H1 (cell line): ENCODE data around the gene EXTL1.

Experiments
- BRCA1 ChIP-seq: IDR thresholded peaks from 2 replicates; pipeline ENCODE4 v1.6.1; 2012; ENCODE audit warnings: low read depth, low read length, improper control_type of control experiment
- CREB1 ChIP-seq: IDR thresholded peaks from 2 replicates; pipeline ENCODE4 v1.6.1; 2012; ENCODE audit warnings: inconsistent platforms
- EP300 ChIP-seq, 2 experiments: IDR thresholded peaks; 1 replicate in 1 of 2; 2 replicates in 1 of 2; pipeline ENCODE4 v1.6.1; 2011 to 2012; ENCODE audit warnings: low read depth in 2 of 2, low read length in 2 of 2, mild to moderate bottlenecking in 2 of 2, borderline replicate concordance in 1 of 2, inconsistent platforms in 1 of 2, moderate library complexity in 1 of 2
- JUND ChIP-seq: IDR thresholded peaks from 2 replicates; pipeline ENCODE4 v1.6.1; 2011; ENCODE audit warnings: mild to moderate bottlenecking, improper control_type of control experiment, low read length
- MAFK ChIP-seq: IDR thresholded peaks from 2 replicates; pipeline ENCODE4 v1.6.1; 2012; ENCODE audit warnings: low read depth, mild to moderate bottlenecking, improper control_type of control experiment, low read length
- POLR2A ChIP-seq, 2 experiments: IDR thresholded peaks; 1 replicate in 1 of 2; 2 replicates in 1 of 2; pipeline ENCODE4 v1.6.1; 2011; ENCODE audit warnings: low read depth in 2 of 2, low read length in 2 of 2, mild to moderate bottlenecking in 2 of 2; ENCODE audit errors: control extremely low read depth in 1 of 2
- POU5F1 ChIP-seq: IDR thresholded peaks from 2 replicates; pipeline ENCODE4 v1.6.1; 2011; ENCODE audit warnings: low read depth, mild to moderate bottlenecking, low read length, moderate library complexity
- RFX5 ChIP-seq: IDR thresholded peaks from 2 replicates; pipeline ENCODE4 v1.6.1; 2011; ENCODE audit warnings: low read depth, low read length, improper control_type of control experiment, borderline replicate concordance
- SUZ12 ChIP-seq: fragments of 200-600 bp; sonication (generic); IDR thresholded peaks from 2 replicates; pipeline ENCODE4 v1.6.1; 2012; ENCODE audit warnings: mild to moderate bottlenecking, inconsistent platforms, low read length, moderate library complexity, mixed read lengths
- TAF1 ChIP-seq: IDR thresholded peaks from 2 replicates; pipeline ENCODE4 v1.6.1; 2011; ENCODE audit warnings: mild to moderate bottlenecking, low read depth, low read length
- TF ChIP-seq, protein P1 (sequence below), 3 experiments: IDR thresholded peaks; 1 replicate in 2 of 3; 2 replicates in 1 of 3; pipeline versions ENCODE4 v1.5.1 to v1.6.1; 2011; ENCODE audit warnings: low read length in 3 of 3, mild to moderate bottlenecking in 3 of 3, inconsistent platforms in 2 of 3, low read depth in 1 of 3, moderate library complexity in 1 of 3; ENCODE audit not compliant: insufficient read depth in 1 of 3; ENCODE audit errors: control extremely low read depth in 1 of 3
- TF ChIP-seq, protein P2 (sequence below): IDR thresholded peaks from 2 replicates; pipeline ENCODE4 v1.6.1; 2012; ENCODE audit warnings: inconsistent platforms
- TF ChIP-seq, protein P3 (sequence below): fragments of 300-600 bp; sonication (generic); IDR thresholded peaks from 2 replicates; pipeline ENCODE4 v1.7.1; 2012; ENCODE audit warnings: low read length, moderate library complexity, mild to moderate bottlenecking, inconsistent platforms; ENCODE audit not compliant: insufficient replicate concordance

DNA sequence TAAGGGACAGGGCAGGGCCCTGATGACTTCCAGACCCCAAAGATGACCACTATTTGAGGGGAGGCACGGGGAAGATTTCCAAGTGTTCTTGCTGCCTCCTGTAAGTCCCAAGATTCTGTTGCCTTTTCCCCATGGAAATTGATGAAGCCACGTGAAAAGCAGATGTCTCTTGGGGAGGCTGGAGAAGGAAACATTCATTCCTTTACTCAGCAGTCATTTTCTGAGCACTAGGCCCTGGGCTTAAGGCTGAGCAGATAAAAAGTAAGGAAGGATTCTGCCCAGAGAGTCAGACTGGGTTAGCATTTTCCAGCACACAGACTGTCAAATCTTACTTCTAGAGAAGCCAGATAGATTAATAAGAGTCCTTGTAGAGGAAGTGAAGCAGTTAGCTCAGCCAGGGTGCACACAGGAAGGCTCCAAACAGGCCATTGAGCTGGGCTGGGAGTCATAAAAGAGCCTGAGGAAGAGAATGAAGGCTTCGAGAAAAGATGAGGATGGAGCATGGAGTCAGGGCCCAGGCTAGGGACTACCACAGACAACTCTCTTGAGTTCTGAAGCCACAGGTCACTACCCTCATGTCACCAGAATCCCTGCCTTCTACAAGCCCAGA lies 10.1 kb downstream of the EXTL1 start:
- TF ChIP-seq, protein P1, sequence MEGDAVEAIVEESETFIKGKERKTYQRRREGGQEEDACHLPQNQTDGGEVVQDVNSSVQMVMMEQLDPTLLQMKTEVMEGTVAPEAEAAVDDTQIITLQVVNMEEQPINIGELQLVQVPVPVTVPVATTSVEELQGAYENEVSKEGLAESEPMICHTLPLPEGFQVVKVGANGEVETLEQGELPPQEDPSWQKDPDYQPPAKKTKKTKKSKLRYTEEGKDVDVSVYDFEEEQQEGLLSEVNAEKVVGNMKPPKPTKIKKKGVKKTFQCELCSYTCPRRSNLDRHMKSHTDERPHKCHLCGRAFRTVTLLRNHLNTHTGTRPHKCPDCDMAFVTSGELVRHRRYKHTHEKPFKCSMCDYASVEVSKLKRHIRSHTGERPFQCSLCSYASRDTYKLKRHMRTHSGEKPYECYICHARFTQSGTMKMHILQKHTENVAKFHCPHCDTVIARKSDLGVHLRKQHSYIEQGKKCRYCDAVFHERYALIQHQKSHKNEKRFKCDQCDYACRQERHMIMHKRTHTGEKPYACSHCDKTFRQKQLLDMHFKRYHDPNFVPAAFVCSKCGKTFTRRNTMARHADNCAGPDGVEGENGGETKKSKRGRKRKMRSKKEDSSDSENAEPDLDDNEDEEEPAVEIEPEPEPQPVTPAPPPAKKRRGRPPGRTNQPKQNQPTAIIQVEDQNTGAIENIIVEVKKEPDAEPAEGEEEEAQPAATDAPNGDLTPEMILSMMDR (IDR thresholded peaks at IDR 0.05; ENCODE audit: control extremely low read depth in 1 of 3, insufficient read depth in 1 of 3, low read depth in 1 of 3, low read length in 3 of 3): no peak
- no peak for TF ChIP-seq EP300 (IDR thresholded peaks at IDR 0.05; ENCODE audit: borderline replicate concordance in 1 of 2, low read depth in 2 of 2, low read length in 2 of 2)
- TF ChIP-seq, protein P2, sequence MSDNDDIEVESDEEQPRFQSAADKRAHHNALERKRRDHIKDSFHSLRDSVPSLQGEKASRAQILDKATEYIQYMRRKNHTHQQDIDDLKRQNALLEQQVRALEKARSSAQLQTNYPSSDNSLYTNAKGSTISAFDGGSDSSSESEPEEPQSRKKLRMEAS: no peak
- TF ChIP-seq SUZ12: no peak
- TF ChIP-seq, protein P3, sequence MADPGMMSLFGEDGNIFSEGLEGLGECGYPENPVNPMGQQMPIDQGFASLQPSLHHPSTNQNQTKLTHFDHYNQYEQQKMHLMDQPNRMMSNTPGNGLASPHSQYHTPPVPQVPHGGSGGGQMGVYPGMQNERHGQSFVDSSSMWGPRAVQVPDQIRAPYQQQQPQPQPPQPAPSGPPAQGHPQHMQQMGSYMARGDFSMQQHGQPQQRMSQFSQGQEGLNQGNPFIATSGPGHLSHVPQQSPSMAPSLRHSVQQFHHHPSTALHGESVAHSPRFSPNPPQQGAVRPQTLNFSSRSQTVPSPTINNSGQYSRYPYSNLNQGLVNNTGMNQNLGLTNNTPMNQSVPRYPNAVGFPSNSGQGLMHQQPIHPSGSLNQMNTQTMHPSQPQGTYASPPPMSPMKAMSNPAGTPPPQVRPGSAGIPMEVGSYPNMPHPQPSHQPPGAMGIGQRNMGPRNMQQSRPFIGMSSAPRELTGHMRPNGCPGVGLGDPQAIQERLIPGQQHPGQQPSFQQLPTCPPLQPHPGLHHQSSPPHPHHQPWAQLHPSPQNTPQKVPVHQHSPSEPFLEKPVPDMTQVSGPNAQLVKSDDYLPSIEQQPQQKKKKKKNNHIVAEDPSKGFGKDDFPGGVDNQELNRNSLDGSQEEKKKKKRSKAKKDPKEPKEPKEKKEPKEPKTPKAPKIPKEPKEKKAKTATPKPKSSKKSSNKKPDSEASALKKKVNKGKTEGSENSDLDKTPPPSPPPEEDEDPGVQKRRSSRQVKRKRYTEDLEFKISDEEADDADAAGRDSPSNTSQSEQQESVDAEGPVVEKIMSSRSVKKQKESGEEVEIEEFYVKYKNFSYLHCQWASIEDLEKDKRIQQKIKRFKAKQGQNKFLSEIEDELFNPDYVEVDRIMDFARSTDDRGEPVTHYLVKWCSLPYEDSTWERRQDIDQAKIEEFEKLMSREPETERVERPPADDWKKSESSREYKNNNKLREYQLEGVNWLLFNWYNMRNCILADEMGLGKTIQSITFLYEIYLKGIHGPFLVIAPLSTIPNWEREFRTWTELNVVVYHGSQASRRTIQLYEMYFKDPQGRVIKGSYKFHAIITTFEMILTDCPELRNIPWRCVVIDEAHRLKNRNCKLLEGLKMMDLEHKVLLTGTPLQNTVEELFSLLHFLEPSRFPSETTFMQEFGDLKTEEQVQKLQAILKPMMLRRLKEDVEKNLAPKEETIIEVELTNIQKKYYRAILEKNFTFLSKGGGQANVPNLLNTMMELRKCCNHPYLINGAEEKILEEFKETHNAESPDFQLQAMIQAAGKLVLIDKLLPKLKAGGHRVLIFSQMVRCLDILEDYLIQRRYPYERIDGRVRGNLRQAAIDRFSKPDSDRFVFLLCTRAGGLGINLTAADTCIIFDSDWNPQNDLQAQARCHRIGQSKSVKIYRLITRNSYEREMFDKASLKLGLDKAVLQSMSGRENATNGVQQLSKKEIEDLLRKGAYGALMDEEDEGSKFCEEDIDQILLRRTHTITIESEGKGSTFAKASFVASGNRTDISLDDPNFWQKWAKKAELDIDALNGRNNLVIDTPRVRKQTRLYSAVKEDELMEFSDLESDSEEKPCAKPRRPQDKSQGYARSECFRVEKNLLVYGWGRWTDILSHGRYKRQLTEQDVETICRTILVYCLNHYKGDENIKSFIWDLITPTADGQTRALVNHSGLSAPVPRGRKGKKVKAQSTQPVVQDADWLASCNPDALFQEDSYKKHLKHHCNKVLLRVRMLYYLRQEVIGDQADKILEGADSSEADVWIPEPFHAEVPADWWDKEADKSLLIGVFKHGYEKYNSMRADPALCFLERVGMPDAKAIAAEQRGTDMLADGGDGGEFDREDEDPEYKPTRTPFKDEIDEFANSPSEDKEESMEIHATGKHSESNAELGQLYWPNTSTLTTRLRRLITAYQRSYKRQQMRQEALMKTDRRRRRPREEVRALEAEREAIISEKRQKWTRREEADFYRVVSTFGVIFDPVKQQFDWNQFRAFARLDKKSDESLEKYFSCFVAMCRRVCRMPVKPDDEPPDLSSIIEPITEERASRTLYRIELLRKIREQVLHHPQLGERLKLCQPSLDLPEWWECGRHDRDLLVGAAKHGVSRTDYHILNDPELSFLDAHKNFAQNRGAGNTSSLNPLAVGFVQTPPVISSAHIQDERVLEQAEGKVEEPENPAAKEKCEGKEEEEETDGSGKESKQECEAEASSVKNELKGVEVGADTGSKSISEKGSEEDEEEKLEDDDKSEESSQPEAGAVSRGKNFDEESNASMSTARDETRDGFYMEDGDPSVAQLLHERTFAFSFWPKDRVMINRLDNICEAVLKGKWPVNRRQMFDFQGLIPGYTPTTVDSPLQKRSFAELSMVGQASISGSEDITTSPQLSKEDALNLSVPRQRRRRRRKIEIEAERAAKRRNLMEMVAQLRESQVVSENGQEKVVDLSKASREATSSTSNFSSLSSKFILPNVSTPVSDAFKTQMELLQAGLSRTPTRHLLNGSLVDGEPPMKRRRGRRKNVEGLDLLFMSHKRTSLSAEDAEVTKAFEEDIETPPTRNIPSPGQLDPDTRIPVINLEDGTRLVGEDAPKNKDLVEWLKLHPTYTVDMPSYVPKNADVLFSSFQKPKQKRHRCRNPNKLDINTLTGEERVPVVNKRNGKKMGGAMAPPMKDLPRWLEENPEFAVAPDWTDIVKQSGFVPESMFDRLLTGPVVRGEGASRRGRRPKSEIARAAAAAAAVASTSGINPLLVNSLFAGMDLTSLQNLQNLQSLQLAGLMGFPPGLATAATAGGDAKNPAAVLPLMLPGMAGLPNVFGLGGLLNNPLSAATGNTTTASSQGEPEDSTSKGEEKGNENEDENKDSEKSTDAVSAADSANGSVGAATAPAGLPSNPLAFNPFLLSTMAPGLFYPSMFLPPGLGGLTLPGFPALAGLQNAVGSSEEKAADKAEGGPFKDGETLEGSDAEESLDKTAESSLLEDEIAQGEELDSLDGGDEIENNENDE: no peak
- TF ChIP-seq CREB1: no peak
- no peak for TF ChIP-seq TAF1
- no peak for TF ChIP-seq POLR2A (IDR thresholded peaks at IDR 0.05; ENCODE audit: control extremely low read depth in 1 of 2, low read depth in 2 of 2, low read length in 2 of 2)
- no peak for TF ChIP-seq BRCA1
- no peak for TF ChIP-seq RFX5
- TF ChIP-seq JUND: no peak
- no peak for TF ChIP-seq POU5F1
- no peak for TF ChIP-seq MAFK
